CD14-positive monocyte (primary cell): Measurements from ENCODE around the gene OR1J1. TPM values are rescaled to one million over a fixed set of nuclear protein-coding genes. Genes with fewer than 3 reads are reported as not detected.

Experiments used
- DNase-seq, 3 donors: peaks; one replicate each; pipeline ENCODE4 v3.0.0-alpha.2; 2011 to 2022
- H2AFZ ChIP-seq: 2 replicates; pipeline ENCODE4 v1.6.0; 2012; ENCODE audit warnings: mild to moderate bottlenecking, low read depth, low read length, inconsistent platforms; ENCODE audit not compliant: insufficient read depth, poor library complexity, severe bottlenecking
- H3K27ac ChIP-seq, 2 donors: 1 replicate in 1 of 2; 2 replicates in 1 of 2; pipeline ENCODE4 v1.5.1; 2012 to 2013; ENCODE audit warnings: low read length in 2 of 2, control low read depth in 1 of 2, inconsistent platforms in 1 of 2, low read depth in 1 of 2, mild to moderate bottlenecking in 1 of 2
- H3K27me3 ChIP-seq, 2 donors: one replicate each; pipeline versions ENCODE4 v1.6.0 to v1.6.1; 2011 to 2013; ENCODE audit warnings: low read length in 2 of 2; ENCODE audit not compliant: control insufficient read depth in 2 of 2, insufficient read depth in 2 of 2
- H3K36me3 ChIP-seq, 2 donors: replicated peaks in 1 of 2; 1 replicate in 1 of 2; 2 replicates in 1 of 2; pipeline versions ENCODE4 v1.5.1 to v1.6.1; 2012 to 2013; ENCODE audit warnings: low read length in 2 of 2, control low read depth in 1 of 2, inconsistent platforms in 1 of 2, mild to moderate bottlenecking in 1 of 2; ENCODE audit not compliant: insufficient read depth in 2 of 2, control insufficient read depth in 1 of 2
- H3K4me1 ChIP-seq, 2 donors: 1 replicate in 1 of 2; 2 replicates in 1 of 2; pipeline versions ENCODE4 v1.5.1 to v1.6.1; 2012 to 2013; ENCODE audit warnings: low read length in 2 of 2, control low read depth in 1 of 2, inconsistent platforms in 1 of 2, mild to moderate bottlenecking in 1 of 2, moderate library complexity in 1 of 2; ENCODE audit not compliant: insufficient read depth in 2 of 2, control insufficient read depth in 1 of 2
- H3K4me2 ChIP-seq: replicated peaks from 2 replicates; pipeline ENCODE3; 2012; ENCODE audit warnings: low read length, moderate library complexity, mild to moderate bottlenecking; ENCODE audit not compliant: poor library complexity, severe bottlenecking; ENCODE audit errors: extremely low read depth
- H3K4me3 ChIP-seq, 3 experiments: fragments of 200-600 bp in 1 of 3; sonication (generic) in 1 of 3; replicated peaks in 1 of 3; 1 replicate in 2 of 3; 2 replicates in 1 of 3; pipeline ENCODE4 v1.5.1; 2011 to 2013; ENCODE audit warnings: low read length in 3 of 3, mild to moderate bottlenecking in 3 of 3, control low read depth in 2 of 3, low read depth in 2 of 3, inconsistent platforms in 1 of 3, moderate library complexity in 1 of 3
- H3K79me2 ChIP-seq: 2 replicates; pipeline ENCODE4 v1.6.0; 2012; ENCODE audit warnings: mild to moderate bottlenecking, control low read depth, inconsistent platforms, low read length, moderate library complexity; ENCODE audit not compliant: insufficient read depth
- H3K9ac ChIP-seq: 2 replicates; pipeline ENCODE4 v1.6.0; 2017; ENCODE audit warnings: low read length, mild to moderate bottlenecking; ENCODE audit not compliant: insufficient read depth, poor library complexity, severe bottlenecking
- H3K9me3 ChIP-seq, 2 donors: replicated peaks in 1 of 2; 1 replicate in 1 of 2; 2 replicates in 1 of 2; pipeline versions ENCODE4 v1.5.1 to v1.6.1; 2012 to 2013; ENCODE audit warnings: low read length in 2 of 2, control low read depth in 1 of 2; ENCODE audit not compliant: control insufficient read depth in 1 of 2, insufficient read depth in 1 of 2
- H4K20me1 ChIP-seq: 2 replicates; pipeline ENCODE4 v1.6.0; 2012; ENCODE audit warnings: mild to moderate bottlenecking, low read length, control low read depth, moderate library complexity; ENCODE audit not compliant: insufficient read depth
- H3K27ac Mint-ChIP-seq, 7 donors: one replicate each; pipeline ENCODE4 v1.8.0; 2020; ENCODE audit warnings: mild to moderate bottlenecking in 7 of 7, mixed read lengths in 7 of 7, moderate library complexity in 6 of 7, inconsistent platforms in 2 of 7
- H3K27me3 Mint-ChIP-seq, 3 donors: one replicate each; pipeline ENCODE4 v1.8.0; 2021 to 2022; ENCODE audit warnings: low read depth in 3 of 3, mild to moderate bottlenecking in 3 of 3, mixed read lengths in 3 of 3, moderate library complexity in 3 of 3, inconsistent platforms in 1 of 3
- H3K36me3 Mint-ChIP-seq, 2 donors: one replicate each; pipeline ENCODE4 v1.8.0; 2020; ENCODE audit warnings: mixed read lengths in 2 of 2, inconsistent platforms in 1 of 2, mild to moderate bottlenecking in 1 of 2
- H3K4me1 Mint-ChIP-seq: one replicate; pipeline ENCODE4 v1.8.0; 2020; ENCODE audit warnings: mild to moderate bottlenecking, mixed read lengths
- H3K4me3 Mint-ChIP-seq, 2 donors: one replicate each; pipeline ENCODE4 v1.8.0; 2020; ENCODE audit warnings: mild to moderate bottlenecking in 2 of 2, mixed read lengths in 2 of 2, moderate library complexity in 1 of 2
- H3K9me3 Mint-ChIP-seq, 7 donors: one replicate each; pipeline ENCODE4 v1.8.0; 2020 to 2022; ENCODE audit warnings: mixed read lengths in 7 of 7, mild to moderate bottlenecking in 6 of 7, moderate library complexity in 6 of 7, inconsistent platforms in 2 of 7
- WGBS: methylation state at CpG from one replicate; pipeline ENCODE4 v1.1.5; 2013; ENCODE audit warnings: missing lambda C conversion rate; ENCODE audit not compliant: insufficient coverage; 5-methylcytosine and 5-hydroxymethylcytosine counted together
- intact Hi-C, 2 donors: fragments of 100-400 bp; cut with micrococcal nuclease; formaldehyde crosslinking; loops; one replicate each; pipeline versions ENCODE4 v1.15.0 to v1.15.1; 2023
- polyA plus RNA-seq, 3 donors: library from polyadenylated mRNA; depleted of rRNA in 1 of 3; unstranded in 2 of 3; stranded (reverse) in 1 of 3; fragments of 300-500 nt in 2 of 3; fragments of >200 nt in 1 of 3; fragmentation: Illumina TruSeq in 2 of 3; gene quantifications; 1 replicate in 2 of 3; 2 replicates in 1 of 3; pipeline ENCODE4 v1.2.3, GENCODE V29; 2012 to 2021
- TF ChIP-seq, protein P1 (sequence below): fragments of 200-600 bp; IDR thresholded peaks from one replicate; pipeline ENCODE4 v1.8.0; 2022; ENCODE audit warnings: antibody characterized with exemption, mild to moderate bottlenecking

OR1J1 gene
- polyA plus RNA-seq, 3 donors: not detected

DNA sequence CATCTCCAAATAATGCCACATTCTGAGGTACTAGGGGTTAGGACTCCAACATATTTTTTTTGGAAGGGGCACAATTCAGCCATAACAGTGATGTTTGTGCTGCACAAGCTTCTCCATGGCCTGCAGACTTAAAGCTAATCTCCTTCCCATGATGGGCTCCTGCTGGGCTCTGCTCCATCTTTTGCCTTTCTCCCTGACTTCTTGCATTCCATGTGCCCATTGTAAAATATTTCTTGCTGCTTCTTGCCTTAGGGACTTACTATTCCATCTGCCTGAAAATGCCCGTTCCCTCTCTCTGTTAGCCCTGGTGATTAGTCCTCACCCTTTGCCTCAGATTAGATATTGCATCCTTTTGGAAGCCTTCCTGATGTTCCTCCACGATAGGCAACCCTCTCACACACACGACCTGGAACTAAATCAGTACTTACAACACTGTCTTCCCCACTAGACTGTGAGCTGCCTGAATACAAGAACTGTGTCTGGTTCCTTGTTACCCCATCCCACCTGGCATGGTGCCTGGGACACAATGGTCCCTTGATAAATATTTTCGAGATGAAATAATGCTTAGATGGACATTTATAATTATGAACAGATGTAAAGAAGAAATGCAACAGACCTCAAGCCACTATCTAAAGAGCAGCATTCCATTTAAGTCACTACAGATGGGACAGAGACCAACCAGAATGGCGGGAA, 33.5 kb downstream of the OR1J1 start:
- DNase-seq: no peak
- Histone ChIP-seq H3K27ac (no peak overlapping the region), H4K20me1 (no peaks in the 10 kb centered on the region), H2AFZ (no peak overlapping the region), H3K9ac (no peak overlapping the region), H3K9me3 (peaks cover 0 to 2% of the 10 kb centered on the region in 2 donors), H3K4me1 (no peaks in the 10 kb centered on the region), H3K4me3 (no peak overlapping the region), H3K27me3 (peaks cover 0 to 2% of the 10 kb centered on the region in 2 donors), H3K4me2 (no peak overlapping the region), H3K36me3 (no peaks in the 10 kb centered on the region), H3K79me2 (no peaks in the 10 kb centered on the region)
- Mint-ChIP-seq H3K36me3 (no peaks in the 10 kb centered on the region), H3K4me1 (no peaks in the 10 kb centered on the region), H3K27ac (no peak overlapping the region), H3K9me3 (peaks cover 2 to 22% (median 11%) of the 10 kb centered on the region in 7 donors), H3K4me3 (no peak overlapping the region), H3K27me3 (peaks cover 3 to 14% (median 3%) of the 10 kb centered on the region in 3 donors)
- intact Hi-C loops: no loop called here
- TF ChIP-seq, protein P1, sequence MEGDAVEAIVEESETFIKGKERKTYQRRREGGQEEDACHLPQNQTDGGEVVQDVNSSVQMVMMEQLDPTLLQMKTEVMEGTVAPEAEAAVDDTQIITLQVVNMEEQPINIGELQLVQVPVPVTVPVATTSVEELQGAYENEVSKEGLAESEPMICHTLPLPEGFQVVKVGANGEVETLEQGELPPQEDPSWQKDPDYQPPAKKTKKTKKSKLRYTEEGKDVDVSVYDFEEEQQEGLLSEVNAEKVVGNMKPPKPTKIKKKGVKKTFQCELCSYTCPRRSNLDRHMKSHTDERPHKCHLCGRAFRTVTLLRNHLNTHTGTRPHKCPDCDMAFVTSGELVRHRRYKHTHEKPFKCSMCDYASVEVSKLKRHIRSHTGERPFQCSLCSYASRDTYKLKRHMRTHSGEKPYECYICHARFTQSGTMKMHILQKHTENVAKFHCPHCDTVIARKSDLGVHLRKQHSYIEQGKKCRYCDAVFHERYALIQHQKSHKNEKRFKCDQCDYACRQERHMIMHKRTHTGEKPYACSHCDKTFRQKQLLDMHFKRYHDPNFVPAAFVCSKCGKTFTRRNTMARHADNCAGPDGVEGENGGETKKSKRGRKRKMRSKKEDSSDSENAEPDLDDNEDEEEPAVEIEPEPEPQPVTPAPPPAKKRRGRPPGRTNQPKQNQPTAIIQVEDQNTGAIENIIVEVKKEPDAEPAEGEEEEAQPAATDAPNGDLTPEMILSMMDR: no peak
- WGBS: 90% methylated on average over 3 of the region's 5 CpGs

GRCh38 chr9:122442568-122442967, 35.2 kb downstream of the OR1J1 start:
- H3K9me3 ChIP-seq: peaks cover 0 to 2% of the 10 kb centered on the region in 2 donors
- Mint-ChIP-seq H3K4me3 (no peak overlapping the region), H3K4me1 (no peaks in the 10 kb centered on the region), H3K27me3 (peaks cover 3 to 16% (median 3%) of the 10 kb centered on the region in 3 donors), H3K27ac (no peak overlapping the region), H3K9me3 (peaks cover 2 to 20% (median 11%) of the 10 kb centered on the region in 7 donors), H3K36me3 (no peaks in the 10 kb centered on the region)
- peaks cover 0 to 2% of the 10 kb centered on the region in 2 donors for H3K27me3 ChIP-seq
- no peak overlapping the region for H3K27ac ChIP-seq
- H4K20me1 ChIP-seq: no peaks in the 10 kb centered on the region
- WGBS: no CpG with 5 or more reads among the region's 1 CpG
- H3K4me3 ChIP-seq: no peak overlapping the region
- H3K4me1 ChIP-seq: no peaks in the 10 kb centered on the region
- no peak overlapping the region for H3K9ac ChIP-seq
- intact Hi-C loops: no loop called here
- DNase-seq: no peak
- no peak overlapping the region for H2AFZ ChIP-seq
- no peaks in the 10 kb centered on the region for H3K36me3 ChIP-seq
- TF ChIP-seq, protein P1: no peak
- no peaks in the 10 kb centered on the region for H3K79me2 ChIP-seq
- H3K4me2 ChIP-seq: no peak overlapping the region

Other genes with a start within 250 kb of the OR1J1 start
- gene LHX6, start 249.0 kb downstream of the OR1J1 start, polyA plus RNA-seq: not detected
- 10 to 100 TPM; 10.4 to 26.3 (median 25.3) TPM for gene RBM18, start 213.1 kb downstream of the OR1J1 start, polyA plus RNA-seq
- 10 to 100 TPM; 16.0 to 34.4 (median 16.2) TPM for gene MRRF, start 213.0 kb downstream of the OR1J1 start, polyA plus RNA-seq
- 10 to 100 TPM; 17.9 to 27.8 (median 20.5) TPM for gene PTGS1, start 106.9 kb downstream of the OR1J1 start, polyA plus RNA-seq
- not detected for gene OR1J2, start 32.9 kb upstream of the OR1J1 start, polyA plus RNA-seq
- gene OR1J4, start 41.2 kb upstream of the OR1J1 start, polyA plus RNA-seq: not detected
- gene OR1N1, start 49.4 kb upstream of the OR1J1 start, polyA plus RNA-seq: not detected
- gene OR1N2, start 75.2 kb upstream of the OR1J1 start, polyA plus RNA-seq: not detected
- gene OR1L8, start 105.5 kb upstream of the OR1J1 start, polyA plus RNA-seq: not detected
- gene OR1Q1, start 136.8 kb upstream of the OR1J1 start, polyA plus RNA-seq: not detected
- not detected for gene OR1B1, start 179.7 kb upstream of the OR1J1 start, polyA plus RNA-seq
- gene OR1L1, start 183.8 kb upstream of the OR1J1 start, polyA plus RNA-seq: not detected
- not detected for gene OR1L3, start 197.2 kb upstream of the OR1J1 start, polyA plus RNA-seq
- gene OR1L4, start 246.1 kb upstream of the OR1J1 start, polyA plus RNA-seq: not detected